T-helper 9 cell (primary cell): Measurements from ENCODE around the gene FCHO1.

Experiments used
- DNase-seq: peaks from one replicate; pipeline ENCODE4 v3.0.0-alpha.2; 2020

FCHO1 gene

DNA sequence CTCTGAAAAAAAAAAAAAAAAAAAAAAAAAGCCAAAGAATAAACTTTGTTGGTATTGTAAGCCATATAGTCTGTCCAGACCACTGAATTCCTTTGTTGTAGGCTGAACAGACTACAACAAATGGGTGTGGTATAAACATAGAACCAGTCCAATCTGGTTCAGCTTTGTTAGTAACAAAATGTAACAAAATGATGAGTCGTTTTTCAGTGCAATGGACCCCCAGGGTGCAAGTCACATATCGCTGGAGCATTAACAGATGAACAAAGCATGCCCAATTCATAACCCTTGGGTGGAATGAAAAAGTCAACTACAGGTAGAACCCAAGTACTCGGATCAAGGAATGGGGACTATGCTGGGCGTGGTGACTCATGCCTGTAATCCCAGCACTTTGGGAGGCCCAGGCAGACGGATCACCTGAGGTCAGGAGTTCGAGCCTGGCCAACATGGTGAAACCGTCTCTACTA is 13.6 kb upstream of the FCHO1 start:
- no peak for DNase-seq

GRCh38 chr19:17739121-17739875 is 12.0 kb upstream of the FCHO1 start:
- DNase-seq = no peak

DNA sequence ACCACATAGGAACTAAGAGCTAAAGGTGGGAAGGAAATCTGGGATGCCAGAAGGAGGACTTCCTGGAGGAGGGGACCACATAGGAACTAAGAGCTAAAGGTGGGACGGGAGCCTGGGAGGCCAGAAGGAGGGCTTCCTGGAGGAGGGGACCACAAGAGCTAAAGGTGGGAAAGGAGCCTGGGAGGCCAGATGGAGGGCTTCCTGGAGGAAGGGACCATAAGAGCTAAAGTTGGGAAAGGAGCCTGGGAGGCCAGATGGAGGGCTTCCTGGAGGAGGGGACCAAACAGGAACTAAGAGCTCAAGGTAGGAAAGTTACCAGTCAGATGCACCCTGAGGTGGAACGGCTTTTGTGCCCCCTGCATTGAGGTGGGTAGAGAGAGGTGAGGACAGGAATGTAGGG is 9.8 kb upstream of the FCHO1 start:
- DNase-seq = no peak

DNA sequence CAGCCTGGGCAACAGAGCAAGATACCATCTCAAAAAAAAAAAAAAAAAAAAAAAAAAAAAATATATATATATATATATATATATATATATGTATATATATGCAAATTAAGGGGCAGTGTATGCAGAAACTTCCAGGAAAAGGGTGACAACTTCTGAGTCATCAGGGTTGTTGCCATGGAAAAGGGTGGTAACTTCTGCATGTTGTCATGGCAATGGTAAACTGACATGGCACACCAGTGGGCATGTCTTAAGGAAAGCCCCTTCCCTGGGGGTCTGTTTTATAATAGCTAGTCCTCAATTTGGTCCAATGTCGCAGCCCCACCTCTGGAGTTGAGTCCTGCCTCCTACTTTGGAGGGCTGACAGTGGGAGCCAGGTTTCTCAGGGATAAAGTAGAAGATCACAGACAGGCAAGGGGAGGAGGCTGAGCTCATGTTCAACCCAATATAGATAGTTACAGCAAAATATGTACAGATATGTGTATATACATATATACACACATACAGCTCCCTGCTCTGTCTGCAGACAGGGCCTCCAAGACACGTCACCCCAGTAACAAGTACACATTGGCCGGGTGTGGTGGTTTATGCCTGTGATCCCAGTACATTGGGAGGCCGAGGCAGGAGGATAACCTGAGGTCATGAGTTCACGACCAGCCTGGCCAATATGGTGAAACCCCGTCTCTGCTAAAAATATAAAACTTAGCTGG is 7.2 kb upstream of the FCHO1 start:
- DNase-seq = no peak

- peak; percentile 91 for DNase-seq
These were observed 3.8 kb upstream of the FCHO1 start for GRCh38 chr19:17747205-17748098.

DNA sequence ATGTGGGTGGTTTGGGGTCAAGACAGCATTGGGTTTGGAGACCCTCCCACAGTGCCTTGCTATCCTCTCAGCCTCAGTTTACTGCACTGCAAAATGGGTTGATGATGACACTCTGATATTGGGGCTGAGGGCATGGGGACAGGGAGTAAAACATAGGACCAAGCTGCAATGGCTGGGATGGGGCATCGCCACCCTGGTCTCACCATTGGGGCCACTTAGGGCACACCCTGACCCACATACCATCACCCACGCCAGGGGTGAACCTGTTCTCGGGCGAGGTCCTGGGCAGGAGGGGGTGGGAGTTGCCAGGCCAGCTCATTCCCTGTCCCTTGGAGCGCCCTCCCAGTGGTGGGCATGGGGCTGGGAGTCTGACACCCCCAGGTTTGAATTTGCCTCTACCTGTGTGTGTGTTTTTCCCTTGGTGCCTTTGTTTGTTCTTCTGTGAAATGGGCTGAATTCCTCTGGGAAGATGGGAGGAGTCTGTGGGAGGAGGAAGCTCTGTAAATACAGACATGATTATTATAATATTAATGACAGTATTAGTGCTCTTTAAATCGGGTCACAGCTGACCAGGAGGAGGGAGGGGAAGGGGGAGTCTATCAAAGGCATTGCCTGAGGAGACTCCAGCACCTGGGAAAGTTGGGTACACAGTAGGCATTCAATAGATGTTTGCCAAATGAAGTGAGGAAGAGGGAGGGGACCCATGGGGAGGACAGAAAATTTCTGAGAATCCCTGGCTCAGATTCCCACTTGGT is 2.2 kb upstream of the FCHO1 start:
- DNase-seq = no peak

GRCh38 chr19:17749912-17750317 is 1.4 kb upstream of the FCHO1 start:
- DNase-seq = no peak

- DNase-seq = no peak
These were observed 616 bp downstream of the FCHO1 start for GRCh38 chr19:17751912-17752273.

DNA sequence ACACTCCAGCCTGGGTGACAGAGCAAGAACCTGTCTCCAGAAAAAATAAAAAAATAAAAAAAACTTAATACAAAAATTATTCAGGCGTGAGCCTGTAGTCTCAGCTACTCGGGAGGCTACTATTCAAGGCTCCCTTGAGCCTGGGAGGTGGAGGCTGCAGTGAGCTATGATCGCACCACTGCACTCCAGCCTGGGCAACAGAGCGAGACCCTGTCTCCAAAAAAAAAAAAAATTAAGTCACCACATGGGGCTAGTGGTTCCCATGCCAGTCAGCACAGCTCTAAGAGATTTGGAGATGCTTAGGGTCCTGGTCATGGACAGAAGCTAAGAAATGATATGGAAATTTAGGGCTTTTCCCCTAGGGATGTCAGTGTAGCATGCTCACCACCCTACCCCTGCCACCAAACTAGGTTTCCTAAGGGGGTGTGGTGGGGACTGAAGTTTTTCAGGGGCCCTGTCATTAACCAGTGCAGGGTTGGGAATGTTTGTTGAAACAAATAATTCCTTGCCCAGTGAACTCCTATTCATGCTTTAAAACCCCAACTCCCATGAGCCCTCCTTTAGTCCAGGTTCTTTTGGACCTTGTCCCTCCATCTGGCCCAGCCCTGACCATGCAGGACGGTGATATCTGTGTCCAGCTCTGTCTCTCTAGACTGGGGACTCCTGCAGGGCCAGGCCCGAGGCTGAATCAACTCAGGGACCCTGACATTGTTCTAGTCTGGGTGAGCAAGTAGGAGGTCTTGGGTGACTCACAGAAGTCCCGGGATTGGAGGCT is 1.8 kb downstream of the FCHO1 start:
- no peak for DNase-seq

GRCh38 chr19:17753976-17754375 is 2.7 kb downstream of the FCHO1 start:
- no peak for DNase-seq

GRCh38 chr19:17754634-17755442 is 3.6 kb downstream of the FCHO1 start:
- DNase-seq = no peak

DNA sequence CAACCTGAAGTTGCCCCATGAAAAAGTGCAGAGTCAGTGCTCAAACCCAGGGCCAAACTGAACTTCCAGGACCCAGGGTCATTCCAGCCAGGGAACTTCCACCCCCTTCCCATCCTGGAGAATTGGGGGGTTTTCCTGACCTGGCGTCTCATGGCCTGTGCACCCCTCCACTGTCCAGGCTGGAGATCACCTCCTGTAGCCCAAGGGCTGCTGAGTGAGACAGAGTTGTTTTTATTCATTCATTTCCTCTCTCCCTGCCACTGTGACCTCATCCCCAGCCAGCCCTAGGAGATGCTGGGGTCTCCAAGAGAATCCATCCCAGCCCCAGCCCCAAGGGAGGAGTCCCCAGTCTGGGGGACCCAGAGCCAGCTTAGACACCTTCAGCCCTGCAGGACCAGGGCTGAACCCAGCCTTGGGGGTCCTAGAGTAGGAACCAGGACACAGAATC is 4.2 kb downstream of the FCHO1 start:
- no peak for DNase-seq

- no peak for DNase-seq
These were observed 4.8 kb downstream of the FCHO1 start for GRCh38 chr19:17755977-17756670.

DNA sequence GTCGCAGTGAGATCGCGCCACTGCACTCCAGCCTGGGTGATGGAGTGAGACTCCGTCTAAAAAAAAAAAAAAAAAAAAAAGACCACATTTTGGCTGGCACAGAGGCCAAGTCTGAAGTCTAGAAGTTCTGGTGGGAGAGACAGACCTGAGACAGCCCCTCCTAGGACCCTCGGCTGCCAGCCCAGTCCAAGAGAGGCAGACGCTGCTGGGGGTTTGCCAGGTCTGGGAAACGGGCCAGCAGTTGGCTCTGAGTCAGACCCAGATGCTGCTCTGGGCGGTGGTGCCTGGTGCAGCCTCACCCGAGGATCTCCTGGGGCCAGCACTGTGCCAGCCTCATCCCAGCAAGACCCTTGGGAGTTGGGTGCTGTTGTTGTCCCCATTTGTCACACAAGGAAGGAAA is 5.8 kb downstream of the FCHO1 start:
- no peak for DNase-seq

DNA sequence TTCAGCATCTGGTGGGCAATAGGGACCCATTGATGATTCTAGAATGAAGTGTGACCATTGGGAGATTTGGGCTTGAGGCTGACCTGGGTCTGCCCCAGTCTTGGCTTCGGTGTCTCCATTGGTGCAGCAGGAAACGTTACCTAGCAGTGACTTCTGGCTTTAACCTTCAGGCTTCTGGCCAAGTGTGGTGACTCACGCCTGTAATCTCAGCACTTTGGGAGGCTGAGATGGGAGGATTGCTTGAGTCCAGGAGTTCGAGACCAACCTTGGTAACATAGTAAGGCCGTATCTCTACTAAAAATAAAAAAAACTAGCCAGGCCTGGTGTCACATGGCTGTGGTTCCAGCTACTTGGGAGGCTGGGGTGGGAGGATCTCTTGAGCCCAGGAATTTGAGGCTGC is 7.2 kb downstream of the FCHO1 start:
- no peak for DNase-seq

DNA sequence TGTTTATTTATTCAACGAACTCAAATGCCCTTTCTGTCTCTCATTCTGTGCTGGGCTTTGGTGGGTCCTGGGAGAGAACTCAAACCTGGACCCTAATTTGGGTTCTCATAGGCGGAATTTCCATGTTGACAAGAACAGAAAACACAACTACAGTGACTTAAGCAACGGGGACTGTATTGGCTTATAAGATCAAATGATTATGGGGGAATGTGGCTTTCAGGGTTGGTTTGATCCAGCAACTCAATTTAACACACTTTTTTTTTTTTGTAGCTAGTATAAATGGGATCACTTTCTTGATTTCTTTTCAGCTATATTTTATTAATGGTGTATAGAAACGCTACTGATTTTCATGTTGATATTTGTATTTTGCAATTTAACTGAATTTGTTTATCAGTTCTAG is 9.9 kb downstream of the FCHO1 start:
- no peak for DNase-seq

DNA sequence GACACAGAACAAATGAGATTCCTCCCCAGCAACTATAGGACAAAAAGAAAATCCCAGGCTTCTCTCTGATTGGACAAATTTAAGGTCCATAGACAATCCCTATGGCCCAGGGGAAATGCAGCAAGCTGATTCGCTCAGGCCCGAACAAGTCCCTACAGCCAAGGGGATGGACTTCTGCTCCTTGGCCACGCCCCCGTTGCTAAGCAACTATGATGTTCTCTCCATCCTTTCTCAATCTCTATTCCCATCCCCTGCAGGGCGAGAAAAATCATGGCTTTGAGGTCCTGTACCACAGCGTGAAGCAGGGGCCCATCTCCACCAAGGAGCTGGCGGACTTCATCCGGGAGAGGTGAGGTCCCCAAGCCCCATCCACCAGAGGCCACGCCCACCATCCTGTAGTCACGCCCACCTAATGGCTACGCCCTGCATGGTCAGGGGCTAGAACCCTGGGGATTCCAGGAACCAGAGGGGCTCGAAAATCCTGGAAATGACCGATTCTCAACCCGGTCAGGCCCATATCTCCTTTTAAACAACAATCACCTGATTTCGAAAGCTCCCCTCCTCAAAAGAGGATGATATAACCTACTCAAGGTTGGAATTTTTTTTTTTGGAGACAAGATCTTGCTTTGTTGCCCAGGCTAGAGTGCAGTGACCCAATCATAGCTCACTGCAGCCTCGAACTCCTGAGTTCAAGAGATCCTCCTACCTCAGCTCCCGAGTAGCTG is 11.4 kb downstream of the FCHO1 start:
- no peak for DNase-seq

DNA sequence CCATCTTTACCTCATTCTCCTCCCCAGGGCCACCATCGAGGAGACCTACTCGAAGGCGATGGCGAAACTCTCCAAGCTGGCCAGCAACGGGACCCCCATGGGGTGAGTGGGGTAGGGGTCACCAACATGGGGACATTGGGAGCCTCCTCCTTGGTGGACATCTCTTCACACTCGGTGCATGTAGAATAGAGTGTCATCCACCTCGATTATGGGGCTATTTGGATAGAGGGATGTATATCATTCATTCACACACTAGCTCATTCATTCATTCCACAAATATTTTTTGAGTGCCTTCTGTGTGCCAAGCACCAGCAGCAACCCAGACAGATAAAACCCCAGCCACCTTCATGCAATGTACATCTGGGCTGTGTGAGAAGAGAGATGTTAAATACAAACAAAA is 13.1 kb downstream of the FCHO1 start:
- DNase-seq = no peak

- DNase-seq = no peak
These were observed 13.9 kb downstream of the FCHO1 start for GRCh38 chr19:17765069-17765618.
